GM12878 (cell line): ENCODE results near the gene USP17L21.
"Not testable (repeated sequence)": the region's sequence is repeated elsewhere in the genome, so short reads cannot be mapped to it uniquely, and the experiment has no call there.

Experiments
- GABPA ChIP-seq: IDR thresholded peaks from 2 replicates; pipeline ENCODE4 v1.6.1; 2014; ENCODE audit warnings: antibody characterized with exemption, low read depth, mild to moderate bottlenecking, inconsistent platforms
- TF ChIP-seq, protein P1 (sequence below), 3 experiments: IDR thresholded peaks in 2 of 3; conservative IDR thresholded peaks in 1 of 3; 2 replicates each; pipeline ENCODE4 v1.5.1; 2011; ENCODE audit warnings: low read depth in 3 of 3, low read length in 3 of 3, mild to moderate bottlenecking in 3 of 3, control low read depth in 2 of 3, moderate library complexity in 2 of 3, inconsistent platforms in 1 of 3, mixed read lengths in 1 of 3; ENCODE audit not compliant: control insufficient read depth in 2 of 3, insufficient read depth in 1 of 3; ENCODE audit errors: extremely low read depth in 1 of 3
- TF ChIP-seq, protein P2 (sequence below): IDR thresholded peaks from 2 replicates; pipeline ENCODE4 v1.6.1; 2012; ENCODE audit warnings: low read depth, low read length, improper control_type of control experiment

DNA sequence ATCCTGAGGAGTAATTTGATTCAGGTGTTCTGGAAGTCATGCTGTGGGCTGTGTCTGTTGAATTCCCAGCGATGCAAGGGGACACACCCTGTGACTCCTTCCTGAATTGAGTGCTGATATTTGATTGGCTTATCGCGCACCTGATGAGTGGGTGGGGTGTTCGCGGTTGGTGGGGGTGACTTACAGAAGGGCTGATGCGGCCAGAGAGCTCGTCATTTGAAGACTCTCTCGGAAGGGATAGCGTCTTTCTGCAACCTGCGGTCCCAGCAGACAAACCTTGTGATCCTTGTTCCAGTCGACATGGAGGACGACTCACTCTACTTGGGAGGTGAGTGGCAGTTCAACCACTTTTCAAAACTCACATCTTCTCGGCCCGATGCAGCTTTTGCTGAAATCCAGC is 19.1 kb upstream of the USP17L21 start, which contains the start of gene USP17L17:
- TF ChIP-seq, protein P1, sequence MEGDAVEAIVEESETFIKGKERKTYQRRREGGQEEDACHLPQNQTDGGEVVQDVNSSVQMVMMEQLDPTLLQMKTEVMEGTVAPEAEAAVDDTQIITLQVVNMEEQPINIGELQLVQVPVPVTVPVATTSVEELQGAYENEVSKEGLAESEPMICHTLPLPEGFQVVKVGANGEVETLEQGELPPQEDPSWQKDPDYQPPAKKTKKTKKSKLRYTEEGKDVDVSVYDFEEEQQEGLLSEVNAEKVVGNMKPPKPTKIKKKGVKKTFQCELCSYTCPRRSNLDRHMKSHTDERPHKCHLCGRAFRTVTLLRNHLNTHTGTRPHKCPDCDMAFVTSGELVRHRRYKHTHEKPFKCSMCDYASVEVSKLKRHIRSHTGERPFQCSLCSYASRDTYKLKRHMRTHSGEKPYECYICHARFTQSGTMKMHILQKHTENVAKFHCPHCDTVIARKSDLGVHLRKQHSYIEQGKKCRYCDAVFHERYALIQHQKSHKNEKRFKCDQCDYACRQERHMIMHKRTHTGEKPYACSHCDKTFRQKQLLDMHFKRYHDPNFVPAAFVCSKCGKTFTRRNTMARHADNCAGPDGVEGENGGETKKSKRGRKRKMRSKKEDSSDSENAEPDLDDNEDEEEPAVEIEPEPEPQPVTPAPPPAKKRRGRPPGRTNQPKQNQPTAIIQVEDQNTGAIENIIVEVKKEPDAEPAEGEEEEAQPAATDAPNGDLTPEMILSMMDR (IDR thresholded peaks at IDR 0.05 in 2 of 3, conservative IDR thresholded peaks at IDR 0.05 in 1 of 3; ENCODE audit: control insufficient read depth in 2 of 3, extremely low read depth in 1 of 3, insufficient read depth in 1 of 3, low read depth in 3 of 3, low read length in 3 of 3): not testable (repeated sequence)
- TF ChIP-seq, protein P2, sequence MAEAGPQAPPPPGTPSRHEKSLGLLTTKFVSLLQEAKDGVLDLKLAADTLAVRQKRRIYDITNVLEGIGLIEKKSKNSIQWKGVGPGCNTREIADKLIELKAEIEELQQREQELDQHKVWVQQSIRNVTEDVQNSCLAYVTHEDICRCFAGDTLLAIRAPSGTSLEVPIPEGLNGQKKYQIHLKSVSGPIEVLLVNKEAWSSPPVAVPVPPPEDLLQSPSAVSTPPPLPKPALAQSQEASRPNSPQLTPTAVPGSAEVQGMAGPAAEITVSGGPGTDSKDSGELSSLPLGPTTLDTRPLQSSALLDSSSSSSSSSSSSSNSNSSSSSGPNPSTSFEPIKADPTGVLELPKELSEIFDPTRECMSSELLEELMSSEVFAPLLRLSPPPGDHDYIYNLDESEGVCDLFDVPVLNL: not testable (repeated sequence)
- TF ChIP-seq GABPA: not testable (repeated sequence)
